H54 (cell line): ENCODE data around the gene ZNF575.

ENCODE experiments used
- DNase-seq: peaks from one replicate; pipeline ENCODE4 v3.0.0; 2011; ENCODE audit warnings: low spot score, mixed read lengths; ENCODE audit not compliant: insufficient read length
- FAIRE-seq: peaks from 3 replicates; lab custom pipeline; 2011; peaks lifted over from hg19 to GRCh38; lab: Jason Lieb, UNC
- POLR2A ChIP-seq: IDR thresholded peaks from 2 replicates; pipeline ENCODE4 v1.6.1; 2011; ENCODE audit warnings: low read depth, mild to moderate bottlenecking, low read length

ZNF575 gene

GRCh38 chr19:43578787-43579186 lies 45.8 kb downstream of the ZNF575 start:
- no peak for FAIRE-seq
- DNase-seq: no peak
- no peak for TF ChIP-seq POLR2A

- DNase-seq: no peak
- no peak for FAIRE-seq
- no peak for TF ChIP-seq POLR2A
These were observed 48.5 kb downstream of the ZNF575 start for GRCh38 chr19:43581467-43581866.

GRCh38 chr19:43582495-43582894 lies 49.5 kb downstream of the ZNF575 start:
- no peak for TF ChIP-seq POLR2A
- DNase-seq (no peak), FAIRE-seq (no peak)

GRCh38 chr19:43584484-43584883 lies 51.5 kb downstream of the ZNF575 start:
- DNase-seq: no peak
- no peak for FAIRE-seq

More at GRCh38 chr19:43584484-43584883, 51.5 kb downstream of the ZNF575 start:
- no peak for TF ChIP-seq POLR2A
